GM20431 (cell line): Measurements from ENCODE around the gene TADA2B.

ENCODE experiments used
- in situ Hi-C: fragments of 300-500 bp; cut with MseI, MboI; formaldehyde crosslinking; loops from one replicate; pipeline ENCODE4 v1.15.0; 2020; ENCODE audit warnings: low sequenced_read_pairs; ENCODE audit not compliant: unreplicated experiment

The TADA2B gene

DNA sequence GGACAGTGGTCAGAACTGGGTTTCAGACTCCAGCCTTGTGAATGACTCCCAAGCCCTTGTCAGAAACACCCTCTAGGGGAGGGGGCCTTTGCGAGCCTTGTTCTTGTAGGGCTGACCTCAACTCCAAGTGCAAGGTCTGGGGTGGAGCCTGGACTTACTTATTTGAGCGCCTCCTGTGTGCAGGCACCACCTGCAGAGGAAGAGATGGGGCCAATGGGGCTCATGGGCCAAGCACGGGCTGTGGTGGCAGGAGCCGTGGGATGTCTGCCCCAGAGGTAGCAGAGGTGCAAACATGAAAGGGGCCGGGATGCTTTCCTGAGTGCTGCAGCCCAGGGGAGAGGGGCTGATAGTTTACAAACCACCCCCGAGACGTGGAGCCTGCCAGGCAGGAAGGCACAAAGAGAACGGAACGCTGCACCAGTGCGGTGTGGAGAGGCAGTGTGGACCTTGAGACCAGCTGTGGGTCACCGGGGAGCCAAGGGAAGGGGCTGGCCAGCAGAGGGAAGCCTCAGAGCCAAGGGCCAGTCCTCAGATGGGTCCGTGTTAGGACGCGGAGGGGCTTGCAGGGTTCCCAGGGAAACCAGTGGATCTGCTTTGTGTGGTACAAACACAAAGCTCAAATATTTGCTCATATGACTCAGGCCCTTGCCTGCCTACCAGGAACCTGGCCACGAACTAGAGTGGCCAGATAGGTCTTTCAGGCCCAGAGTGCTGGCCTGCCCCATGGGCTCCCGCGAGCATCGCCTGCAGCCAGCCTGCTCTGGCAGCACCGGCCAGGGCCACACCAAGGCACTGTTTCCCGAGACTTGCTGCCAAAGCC lies 8.7 kb upstream of the TADA2B start:
- in situ Hi-C loops, result no loop called here

DNA sequence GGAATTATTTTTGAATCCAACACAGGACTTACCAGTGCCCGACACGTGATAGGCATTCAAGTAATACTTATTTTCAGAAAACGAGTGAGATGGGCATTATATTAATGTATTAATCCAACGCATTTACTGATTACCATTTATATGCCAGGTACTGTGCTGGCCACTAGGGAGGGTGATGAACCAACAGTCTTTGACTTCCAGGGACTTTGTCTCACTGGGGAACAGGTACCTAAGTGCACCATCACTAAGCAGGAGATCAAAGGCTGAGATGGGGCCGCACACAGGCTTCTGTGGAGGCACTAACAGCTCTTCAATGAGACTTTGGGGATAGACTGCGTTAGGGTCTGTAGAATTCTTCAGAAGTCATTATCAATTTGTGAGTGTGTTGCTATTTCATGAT lies 5.7 kb upstream of the TADA2B start:
- in situ Hi-C loops, result no loop called here

DNA sequence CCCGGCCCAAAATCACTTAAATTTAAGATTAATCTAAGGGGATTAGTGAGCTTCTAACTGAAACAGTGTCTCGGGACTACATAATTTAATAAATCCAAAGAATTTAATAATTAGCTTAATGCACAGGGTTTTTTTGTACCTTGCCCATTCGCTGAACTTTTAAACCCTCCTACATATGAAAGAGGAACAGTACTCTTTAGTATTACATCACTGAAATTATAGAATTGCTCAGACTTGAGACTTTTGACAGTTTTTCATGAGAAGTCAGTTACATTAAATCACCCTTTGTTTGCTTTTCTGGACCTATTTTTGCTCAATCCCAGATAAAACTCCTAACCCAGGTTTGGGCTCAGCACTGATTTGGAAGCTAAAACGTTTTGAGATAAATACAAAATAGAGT lies 2.4 kb upstream of the TADA2B start:
- in situ Hi-C loops, result no loop called here

DNA sequence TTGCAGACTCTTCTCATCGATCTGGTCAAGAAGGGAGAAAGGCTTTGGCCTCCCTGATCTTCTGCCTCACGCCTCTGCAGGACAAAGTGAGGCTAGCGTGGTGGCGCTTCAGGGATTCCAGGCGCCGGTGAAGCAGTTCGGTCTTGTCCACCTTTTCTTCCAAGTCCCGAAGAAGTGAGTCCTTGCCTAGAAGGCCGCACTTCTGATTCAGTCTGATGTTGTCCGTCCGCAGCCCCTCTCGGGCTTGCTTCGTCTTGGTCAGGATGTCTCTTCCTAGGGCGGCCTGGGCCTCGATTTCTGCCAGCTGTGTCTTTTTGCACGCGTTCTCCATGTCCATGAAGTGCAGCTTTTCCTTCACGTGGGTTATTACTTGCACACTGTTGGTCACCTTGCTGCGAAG lies 1.9 kb upstream of the TADA2B start:
- in situ Hi-C loops, result no loop called here

DNA sequence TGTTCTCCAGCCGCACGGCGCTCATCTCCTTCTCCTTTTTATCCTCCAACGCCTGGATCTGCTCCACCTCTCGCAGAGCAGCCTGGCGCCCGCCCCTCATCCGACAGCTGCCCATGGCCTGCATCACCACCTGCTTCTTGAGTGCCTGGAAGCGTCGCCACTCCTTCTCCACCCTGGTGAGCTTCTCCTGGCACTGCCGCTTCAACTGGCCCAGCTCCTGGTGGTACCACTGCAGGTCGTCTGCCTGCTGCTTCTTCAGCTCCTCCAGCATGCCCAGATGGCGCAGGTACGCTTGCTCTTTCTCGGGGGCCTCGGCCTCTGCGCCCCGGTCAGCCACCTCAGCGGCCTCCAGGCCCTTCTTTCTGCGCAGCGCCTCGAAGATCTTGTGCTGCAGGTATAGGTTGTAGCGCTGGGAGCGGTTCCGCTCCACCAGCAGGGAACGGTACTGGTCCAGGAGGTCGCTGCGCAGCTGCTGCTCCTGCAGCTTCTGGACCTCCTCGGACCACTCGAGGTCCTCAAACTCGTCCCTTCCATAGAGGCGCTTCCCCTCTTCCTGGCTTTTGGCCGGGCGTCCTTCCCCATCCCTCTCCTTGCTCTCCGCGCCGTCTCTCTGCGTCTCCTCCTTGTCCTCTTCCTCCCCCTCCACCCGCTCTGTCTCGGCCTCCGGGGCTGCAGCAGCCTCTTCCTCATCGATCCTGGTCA lies 1.2 kb upstream of the TADA2B start:
- in situ Hi-C loops, result no loop called here

DNA sequence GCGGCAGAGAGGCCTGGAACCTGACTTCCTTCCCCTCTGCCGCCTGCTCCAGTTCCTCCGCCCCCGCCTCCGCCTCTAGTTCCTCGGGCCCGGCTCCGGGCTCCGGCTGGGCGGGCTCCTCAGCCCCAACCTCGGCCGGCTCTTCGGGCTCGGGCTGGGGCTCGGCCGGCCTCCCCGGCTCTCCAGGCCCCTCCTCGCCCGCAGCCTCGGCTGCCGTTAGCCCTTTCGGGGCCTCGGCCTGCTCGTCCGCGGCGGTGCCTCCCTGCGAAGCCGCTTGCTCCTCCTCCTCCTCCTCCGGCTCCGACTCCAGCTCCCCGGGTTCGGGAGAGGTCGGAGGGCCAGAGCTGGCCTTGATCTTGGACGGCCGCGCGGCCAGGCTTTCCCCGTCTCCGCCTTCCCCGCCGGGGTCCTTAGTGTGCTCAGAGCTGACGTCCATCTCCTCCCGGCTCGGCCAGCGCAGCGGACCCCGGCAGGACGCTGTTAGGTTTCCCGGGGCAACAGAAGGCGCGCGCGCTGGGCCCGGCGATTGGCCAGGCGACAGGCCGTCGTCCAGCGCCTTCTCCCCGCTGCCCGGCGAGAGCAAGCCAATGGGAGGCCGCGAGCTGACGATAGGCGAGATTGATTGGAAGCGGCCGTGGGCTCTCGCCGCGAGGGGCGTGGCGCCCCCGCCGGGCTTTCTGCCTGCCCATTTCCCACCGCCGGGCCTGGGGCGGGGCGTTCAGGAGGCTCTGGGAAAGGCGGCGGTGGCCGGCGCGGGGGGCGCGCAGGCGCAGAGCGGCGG lies 479 bp upstream of the TADA2B start:
- in situ Hi-C loops, result no loop called here

DNA sequence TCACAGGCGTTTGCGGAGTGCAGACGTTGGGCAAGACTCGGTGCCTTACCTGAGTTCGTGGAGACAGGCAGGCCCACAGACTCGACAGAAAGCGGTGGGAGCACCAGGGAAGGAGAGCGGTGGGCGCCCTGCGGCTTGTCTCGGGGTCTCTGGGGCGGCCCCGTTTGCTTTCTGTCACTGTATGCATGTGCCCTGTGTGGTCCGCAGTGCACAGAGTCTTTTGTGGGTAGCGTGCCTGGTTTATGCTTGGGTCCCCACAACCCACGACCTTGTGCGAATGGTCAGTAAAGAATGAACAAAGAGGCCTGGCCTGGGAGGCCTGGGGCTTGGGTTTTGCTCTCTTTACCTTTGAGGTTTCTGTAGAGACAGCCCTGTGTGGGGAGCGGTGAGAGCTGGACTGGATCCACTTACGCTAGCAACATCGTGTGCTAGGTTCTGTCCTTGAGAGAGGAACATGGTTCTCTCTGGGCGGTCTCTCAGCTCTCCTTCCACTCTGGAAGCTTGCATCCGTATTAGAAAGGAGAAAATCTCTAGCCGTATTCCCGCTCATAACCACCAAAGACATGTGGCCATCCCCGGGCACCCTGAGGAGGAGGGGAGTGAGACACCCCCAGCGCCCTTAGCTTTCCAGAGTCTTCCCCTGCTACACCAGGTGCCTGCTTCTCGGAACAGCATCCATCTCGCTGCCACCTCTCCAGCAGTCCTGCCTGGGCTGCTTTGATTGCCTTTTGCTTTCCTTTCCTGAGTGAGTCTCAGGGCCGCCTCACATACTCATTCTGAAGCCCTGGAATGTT lies 1.2 kb downstream of the TADA2B start:
- in situ Hi-C loops, result no loop called here

DNA sequence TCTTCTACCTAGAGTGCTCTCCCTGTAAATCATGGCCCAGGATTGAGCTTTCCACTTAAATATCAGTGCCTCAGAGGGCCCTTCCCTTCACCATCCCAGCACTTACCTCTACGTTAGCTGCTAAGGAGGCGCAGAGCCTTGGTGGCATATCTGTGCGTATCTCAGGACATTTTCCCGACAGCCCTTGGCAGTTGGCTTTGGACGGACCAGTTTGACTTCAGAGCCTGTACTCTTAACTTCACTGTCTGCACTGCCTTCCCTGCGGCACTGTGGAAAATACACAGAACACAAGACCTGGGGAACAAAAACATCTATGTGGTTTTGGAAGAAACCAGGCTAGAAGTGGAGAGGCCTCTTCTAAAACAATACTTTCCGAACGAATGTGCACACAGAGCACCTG lies 2.4 kb downstream of the TADA2B start:
- in situ Hi-C loops, result no loop called here

DNA sequence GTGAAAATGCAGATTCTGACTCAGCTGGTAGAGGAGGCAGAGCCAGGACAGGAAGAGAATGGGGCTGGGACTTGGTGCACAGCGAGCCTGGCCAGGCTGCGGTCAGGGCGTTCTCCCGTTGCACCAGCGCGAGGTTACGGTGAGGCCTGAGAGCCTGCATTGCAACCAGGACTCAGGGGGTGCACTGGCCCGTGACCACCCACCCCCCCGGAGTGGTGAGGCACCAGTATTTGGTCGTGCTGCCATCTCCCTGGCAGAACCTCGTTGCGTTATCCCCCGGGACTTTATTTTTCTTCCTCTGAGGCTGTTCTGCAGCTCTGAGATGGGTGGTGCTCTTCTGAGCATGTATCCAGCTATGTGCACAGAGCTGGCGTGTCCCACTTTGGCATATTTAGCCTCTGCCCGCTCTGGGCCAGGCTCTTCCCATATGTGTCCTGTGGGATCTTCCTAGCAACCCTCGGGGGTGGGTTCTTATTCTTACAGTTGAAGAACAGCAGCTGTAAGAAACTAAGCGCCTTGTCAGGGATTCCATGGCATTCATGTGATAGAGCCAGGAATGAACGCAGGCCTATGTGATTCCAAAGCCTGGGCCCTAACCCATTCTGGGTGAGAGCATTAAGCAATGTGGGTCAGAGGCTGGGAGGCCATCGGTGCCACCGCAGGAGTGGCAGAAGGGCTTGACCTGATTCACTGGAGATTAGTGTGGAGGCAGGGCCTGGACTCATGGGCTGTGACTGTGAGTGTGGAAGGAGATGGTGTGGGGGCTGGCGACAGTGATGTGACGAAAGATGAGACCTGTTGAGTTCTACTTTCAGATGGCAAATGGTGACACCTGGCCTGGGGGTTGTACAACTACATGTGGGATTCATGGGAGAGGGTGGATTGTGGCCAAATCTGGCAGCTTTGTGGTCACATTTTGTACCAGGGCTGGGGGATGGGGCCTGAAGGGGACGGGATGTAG lies 3.1 kb downstream of the TADA2B start:
- in situ Hi-C loops, result no loop called here

DNA sequence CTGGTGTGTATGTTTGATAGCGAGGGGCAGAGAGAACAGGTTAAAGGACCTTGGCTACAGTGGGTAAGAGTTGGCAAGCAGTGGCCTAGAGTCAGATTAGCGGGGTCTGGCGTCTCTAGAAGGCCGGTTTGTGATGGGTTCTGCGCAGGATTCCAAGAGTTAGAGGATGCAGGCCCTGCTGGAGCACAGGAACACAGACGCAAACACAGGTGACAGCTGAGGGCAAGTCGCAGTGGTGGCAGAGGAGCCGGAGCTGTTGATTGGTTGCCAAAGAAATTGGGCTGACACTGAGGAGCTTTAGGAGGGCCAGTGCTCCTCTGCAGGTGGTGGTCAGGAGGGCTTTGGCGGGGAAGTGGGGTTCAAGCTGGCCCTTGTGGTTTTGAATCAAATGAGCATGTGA lies 3.8 kb downstream of the TADA2B start:
- in situ Hi-C loops, result no loop called here

DNA sequence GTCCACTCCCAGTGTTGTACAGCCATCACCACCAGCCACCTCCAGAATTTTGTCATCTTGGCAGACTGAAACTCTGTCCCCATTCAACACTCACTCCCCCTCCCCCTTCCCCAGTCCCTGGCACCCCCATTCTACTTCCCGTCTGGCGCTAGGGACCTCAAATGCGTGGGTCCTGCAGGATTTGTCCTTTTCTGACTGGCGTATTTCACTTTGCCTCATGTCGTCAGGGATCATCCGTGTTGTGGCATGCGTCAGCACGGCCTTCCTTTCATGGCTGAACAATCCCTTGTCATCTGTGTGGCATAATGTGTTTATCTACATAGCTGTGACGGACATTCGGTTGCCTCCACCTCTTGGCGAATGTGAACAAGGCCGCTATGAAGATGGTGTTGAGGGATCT lies 5.5 kb downstream of the TADA2B start:
- in situ Hi-C loops, result no loop called here

DNA sequence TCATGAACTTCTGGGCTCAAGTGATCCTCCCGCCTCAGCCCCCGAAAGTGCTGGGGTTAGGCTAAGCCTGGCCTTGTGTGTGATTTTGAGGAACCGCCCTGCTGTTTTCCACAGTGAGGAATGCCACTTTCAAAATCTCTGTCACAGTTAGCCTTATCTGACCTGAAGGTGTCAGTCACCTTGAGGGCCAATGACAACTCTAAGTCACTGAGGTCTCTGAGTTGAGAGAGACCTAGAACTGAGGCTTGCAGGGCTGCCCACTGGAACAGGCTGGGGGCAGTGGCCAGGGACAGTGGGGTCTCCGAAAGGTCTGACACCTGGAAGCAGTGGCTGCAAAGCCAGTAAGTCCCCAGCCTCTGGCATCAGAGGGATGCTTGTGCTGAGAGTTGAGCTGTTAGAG lies 6.1 kb downstream of the TADA2B start:
- in situ Hi-C loops, result no loop called here

DNA sequence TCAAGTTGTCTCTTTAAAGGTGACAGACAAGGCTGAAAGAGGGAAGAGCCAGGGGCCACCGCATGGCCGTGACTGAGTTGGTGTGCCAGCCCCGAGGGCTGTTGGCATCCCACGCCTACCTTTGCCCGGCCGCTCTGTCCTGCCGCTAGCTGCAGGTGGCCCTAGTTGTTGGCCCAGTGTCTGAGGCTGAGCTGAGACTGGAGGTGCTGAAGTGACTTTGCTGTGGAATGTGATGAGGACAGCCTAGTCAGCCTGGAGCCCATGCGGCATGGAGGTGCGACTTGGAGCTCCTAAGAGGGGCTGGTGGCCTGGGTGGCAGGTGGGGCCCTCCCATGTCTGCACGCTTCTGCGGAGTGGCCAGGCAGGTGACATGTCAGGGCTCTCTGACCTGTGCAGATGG lies 6.6 kb downstream of the TADA2B start:
- in situ Hi-C loops, result loop anchor here (25.0 kb wide), 1 partner anchor 337 kb away; the partner anchor contains the start of genes BLOC1S4 and MRFAP1L1

DNA sequence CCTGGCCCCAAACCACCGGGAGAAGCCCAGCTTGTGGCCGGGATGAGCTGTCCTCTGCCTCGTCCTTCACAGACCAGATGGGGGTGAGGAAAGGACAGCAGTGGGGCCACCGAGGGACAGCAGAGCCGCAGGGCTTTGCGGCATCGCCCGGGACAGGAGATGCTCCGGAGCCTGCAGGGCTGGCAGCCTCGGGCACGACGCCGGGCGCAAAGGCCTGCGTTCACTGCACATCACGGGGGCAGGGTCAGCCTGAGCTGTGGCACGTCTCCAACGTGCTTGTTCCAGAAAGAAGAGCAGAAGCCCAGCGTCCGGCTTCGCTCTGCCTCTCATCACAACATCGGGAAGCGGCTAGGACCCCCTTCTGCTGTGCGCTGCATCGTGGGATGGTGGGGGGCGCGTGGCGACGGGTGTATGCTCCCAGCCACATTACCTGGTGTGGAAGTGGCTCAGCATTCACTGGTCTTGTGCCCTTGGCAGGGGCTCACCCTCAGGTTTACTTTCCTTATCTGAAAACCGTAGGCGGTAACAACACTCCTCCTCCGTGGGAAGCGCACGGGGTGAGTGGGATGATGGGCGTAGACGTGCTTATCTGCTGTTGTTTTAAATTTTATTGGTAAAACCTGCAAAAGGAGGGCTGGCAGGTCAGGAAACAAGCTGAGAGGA lies 7.4 kb downstream of the TADA2B start:
- in situ Hi-C loops, result loop anchor here (25.0 kb wide), 1 partner anchor 338 kb away; the partner anchor contains the start of genes BLOC1S4 and MRFAP1L1

DNA sequence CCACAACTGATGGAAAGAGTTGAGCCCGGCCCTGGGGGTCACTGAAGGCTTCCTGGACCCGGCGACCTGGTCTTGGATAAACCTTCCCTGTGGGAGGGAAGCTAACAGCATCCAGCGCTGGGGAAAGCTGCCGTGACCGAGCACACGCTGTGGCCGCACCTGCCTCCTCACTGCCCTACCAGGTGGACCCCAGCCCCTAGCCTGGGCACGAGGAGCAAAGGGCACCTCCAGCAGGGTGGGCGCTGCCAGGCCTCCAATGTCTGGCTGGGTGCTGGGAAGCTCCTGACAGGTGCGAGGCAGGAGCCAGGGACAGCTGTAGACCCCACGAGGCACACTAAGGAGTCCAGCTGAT lies 7.9 kb downstream of the TADA2B start:
- in situ Hi-C loops, result loop anchor here (25.0 kb wide), 1 partner anchor 339 kb away; the partner anchor contains the start of genes BLOC1S4 and MRFAP1L1

DNA sequence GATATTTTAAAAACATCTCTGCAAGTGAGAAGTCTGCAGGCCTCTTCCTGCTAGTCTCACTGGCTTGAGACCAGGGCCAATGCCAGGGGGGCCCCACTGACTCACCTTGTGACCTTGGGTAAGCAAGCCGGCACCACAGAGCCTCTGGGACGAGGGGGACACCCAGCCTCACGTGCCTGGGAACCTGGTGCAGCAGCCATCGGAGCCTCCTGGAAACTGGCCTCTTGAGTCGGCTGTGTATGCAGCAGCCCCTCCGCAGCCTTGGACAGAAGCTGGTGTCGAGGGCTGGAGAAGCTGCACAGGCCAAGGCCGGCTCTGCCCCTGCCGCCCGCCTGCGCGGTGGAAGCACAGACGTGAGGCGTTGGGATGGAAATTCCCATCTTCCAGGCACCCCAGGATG lies 8.7 kb downstream of the TADA2B start:
- in situ Hi-C loops, result loop anchor here (25.0 kb wide), 1 partner anchor 340 kb away; the partner anchor contains the start of genes BLOC1S4 and MRFAP1L1

DNA sequence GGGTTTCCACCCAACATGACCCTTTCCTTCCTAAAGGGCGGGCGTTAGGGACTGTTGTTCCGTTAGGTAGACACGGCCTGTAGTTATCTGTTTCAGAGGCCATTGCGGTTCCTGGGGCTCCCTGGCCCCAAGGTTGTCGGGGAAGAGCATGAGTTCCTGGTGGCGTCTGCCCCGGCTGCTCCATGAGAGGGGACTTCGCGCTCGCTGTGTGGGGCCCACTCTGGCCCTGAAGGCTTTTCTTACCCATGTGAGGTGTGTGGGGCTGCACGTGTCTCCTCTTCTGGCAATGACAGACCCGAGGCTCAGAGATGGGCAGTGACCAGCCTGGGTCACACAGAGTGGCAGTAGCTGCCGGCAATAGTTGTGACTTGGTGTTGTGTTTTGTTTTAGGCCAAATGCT lies 9.1 kb downstream of the TADA2B start:
- in situ Hi-C loops, result loop anchor here (25.0 kb wide), 1 partner anchor 340 kb away; the partner anchor contains the start of genes BLOC1S4 and MRFAP1L1
